GM21515 (cell line): Measurements from ENCODE around the gene NKD1.

ENCODE experiments used
- ATAC-seq: cut with Tn5 transposase; IDR thresholded peaks from one replicate; pipeline ENCODE4 v1.9.1; 2021; ENCODE audit not compliant: unreplicated experiment

Gene NKD1

GRCh38 chr16:50627419-50627818 lies 79.2 kb downstream of the NKD1 start:
- no peak for ATAC-seq

DNA sequence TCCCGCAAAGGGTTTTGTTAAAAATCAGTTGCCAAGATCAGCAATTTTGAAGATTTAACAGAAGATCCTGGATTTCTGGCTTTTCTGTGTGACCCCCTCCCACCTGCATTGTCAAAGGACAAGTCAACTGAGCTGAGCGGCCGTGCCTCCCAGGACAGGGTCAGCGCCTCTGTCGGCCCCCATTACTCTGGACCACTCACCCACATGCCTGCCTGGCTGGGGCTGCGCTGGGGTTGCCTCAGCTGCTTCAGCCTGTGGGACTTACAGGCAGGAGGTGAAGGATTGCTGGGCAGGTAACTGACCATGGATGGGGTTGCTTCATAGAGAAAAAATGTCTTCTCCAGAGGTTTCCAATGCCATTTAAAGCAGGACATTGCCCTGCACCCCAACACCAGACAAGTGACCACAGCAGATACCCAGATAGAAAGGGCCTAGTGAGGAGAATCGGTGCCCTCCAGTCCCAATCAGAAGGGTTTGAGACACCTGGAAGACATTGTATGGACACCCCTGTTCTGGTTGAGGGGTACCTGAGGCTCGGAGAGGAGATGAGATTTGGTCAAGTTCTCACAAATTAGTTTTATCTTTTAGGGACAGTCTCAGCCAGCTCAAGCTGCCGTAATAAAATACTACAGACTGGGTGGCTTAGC lies 80.1 kb downstream of the NKD1 start:
- no peak for ATAC-seq

DNA sequence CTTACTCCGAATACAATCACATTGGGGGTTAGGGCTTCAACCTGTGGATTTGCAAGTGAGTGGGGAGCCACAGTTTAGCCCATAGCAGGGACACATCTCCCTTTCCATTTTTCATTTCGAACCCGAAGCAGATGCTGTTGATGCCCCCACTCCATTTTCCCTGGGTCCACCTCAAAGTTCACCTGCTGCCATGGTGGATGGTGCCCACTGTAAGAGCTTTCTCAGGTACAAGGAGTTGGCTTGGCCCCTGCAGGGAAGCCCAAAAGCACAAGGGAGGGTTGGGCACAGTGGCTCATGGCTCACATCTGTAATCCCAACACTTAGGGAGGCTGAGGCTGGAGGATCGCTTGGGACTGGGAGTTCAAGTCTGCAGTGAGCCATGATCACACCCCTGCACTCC lies 81.1 kb downstream of the NKD1 start:
- no peak for ATAC-seq

DNA sequence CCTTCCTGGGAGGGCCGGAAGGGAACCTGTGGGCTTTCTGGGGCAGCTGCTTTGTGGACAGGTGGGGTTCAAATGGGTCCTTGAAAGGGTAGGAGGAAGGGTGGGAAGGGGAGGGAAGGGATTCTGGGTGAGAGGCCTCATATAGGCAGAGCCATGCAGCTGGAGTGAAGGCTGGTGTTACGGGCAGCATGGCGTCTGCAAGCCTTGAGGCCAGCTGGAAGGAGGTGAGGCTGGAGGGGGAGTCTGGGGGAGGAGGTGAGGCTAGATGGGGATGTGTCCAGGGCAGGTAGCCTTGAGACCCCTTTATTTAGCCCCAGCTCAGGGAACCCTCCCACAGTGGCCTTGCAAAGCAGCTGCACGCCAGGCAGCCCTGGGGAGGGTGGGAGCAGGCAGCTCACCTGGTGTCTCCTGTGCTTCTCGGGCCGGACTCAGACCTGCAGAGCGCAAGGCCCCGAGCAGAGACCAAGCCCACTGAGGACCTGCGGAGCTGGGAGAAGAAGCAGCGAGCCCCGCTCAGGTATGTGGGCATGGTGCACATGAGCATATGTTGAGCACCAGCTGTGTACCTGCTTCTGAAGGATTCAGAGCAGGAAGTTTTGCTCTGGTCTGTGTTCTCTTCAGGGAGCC lies 82.3 kb downstream of the NKD1 start:
- no peak for ATAC-seq

GRCh38 chr16:50631249-50631984 lies 83.2 kb downstream of the NKD1 start:
- no peak for ATAC-seq

DNA sequence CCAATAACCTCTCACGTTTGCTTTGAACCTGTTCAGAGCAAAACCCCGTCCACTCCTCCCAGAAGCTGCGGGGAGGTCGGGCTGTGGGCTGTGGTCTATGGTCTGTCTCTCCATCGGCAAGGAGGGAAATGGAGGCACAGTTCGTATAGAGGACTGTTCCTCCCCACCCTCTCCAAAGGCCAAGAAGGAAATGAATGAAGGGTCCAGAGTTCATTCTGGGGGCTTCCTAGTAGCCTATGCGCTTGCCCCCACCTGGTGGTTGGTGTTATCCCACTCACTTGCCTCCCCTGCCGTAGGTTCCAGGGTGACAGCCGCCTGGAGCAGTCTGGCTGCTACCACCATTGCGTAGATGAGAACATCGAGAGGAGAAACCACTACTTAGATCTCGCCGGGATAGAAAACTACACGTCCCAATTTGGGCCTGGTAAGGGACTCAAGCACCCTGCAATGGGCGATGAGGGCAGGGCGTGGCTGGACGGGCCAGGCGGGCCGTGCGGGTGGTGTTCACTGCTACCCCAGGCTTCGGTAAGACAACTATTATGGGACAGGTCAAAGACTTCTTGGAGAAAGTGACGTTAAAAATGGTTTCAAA lies 83.9 kb downstream of the NKD1 start:
- ATAC-seq, result no peak

- no peak for ATAC-seq
Measured at GRCh38 chr16:50632927-50633800, 85.0 kb downstream of the NKD1 start.

GRCh38 chr16:50634090-50634489 lies 85.9 kb downstream of the NKD1 start:
- no peak for ATAC-seq

DNA sequence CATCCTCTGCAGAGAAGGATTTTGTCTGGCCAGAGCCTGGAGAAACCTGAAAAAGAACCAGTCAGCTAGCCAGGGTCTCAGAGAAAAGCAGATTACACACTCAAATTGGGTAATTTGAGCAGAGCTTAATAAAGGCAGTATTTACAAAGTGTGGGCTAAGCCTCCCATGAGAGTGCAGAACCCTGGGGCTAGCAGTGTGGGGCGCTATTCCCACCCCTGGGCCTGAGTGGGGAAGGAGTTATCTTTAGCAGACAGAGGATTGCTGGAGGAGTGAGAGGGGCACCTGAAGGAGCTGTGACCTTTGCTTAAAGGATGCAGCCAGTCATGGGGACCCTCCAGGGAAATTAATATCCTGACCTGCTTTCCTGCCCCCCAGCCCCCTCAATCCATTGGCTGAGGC lies 86.8 kb downstream of the NKD1 start:
- no peak for ATAC-seq

DNA sequence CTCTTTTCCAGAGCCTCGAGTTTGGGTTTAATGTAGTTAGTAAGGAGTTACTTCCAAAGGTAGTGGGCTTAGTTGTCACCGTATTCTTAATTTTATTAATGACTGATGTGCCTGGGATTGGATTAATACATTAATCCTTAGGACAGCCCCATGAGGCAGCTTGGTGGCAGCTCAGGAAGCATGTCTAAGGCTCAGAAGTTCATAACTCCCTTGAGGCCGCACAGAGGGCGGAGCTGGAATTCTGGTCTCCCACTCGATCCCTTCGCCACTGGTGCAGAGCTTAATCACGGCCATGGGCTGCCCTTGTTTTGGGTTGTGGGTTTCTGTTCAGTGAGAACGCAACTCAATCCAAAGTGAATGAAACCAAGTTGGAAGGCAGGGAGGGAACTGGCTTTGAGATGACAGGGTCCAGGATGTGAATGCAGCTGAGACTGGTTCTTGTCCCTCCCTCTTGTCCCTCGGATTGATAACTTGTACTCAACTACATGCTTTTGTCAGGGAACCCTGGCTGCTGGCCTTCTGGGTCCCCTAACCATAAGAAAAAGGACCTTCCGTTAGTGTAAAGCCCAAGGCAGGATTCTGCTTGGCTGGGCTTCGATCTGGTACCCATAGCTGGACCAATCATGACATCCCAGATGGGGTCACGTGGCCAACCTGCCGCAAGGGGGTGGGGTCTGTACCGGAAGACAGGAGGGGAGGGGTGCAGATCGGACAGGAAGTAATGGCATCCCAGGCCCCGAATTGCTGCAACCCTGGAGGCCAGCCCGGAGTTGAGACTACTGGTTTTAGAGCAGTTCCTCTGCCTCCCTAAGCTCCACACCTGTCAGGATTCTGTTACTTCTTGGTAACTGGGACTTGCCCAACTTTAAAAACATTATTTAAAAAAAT lies 87.6 kb downstream of the NKD1 start:
- ATAC-seq, result no peak

GRCh38 chr16:50636753-50637374 lies 88.7 kb downstream of the NKD1 start:
- ATAC-seq, result no peak

DNA sequence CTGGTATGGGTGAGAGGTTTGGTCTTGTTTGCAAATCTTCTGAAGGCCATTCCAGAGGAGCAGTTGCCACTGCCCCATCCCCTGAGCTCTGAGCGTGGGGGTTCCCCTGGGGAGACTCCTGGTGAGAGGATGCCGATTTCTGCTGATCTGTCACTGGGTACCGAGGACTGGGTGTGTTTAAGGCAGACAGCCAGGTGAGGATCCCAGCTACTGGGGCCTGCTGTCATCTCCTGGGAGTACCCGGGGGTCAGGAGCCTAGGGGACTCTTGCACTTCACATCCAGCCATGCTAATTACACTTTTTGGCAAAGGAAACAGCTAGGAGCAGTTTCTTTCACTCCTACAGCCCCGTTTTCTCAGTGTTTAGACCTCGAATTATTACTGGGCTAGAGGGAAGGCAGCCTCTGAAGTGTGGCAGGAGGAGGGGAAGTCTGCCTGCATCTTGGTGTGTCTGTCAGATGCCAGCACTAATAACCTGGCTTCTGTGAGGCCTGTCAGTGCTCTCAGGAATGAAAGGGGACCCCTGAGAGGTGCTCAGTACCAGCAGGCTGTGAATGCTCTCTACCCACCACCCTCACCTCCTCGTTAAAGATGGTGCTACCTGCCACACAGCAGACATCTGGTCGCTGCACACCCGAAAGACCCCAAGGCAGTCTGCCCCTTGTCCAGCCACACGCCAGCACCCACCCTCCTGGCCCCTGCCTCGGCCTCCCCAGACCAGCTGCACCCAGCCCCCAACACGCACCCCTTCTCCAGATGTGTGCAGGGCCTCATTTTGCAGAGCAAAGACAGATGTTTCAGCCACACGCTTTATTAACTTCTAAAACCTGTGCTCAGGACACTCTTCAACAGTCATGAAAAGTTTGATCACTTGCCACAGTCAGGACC lies 89.8 kb downstream of the NKD1 start:
- ATAC-seq, result no peak

DNA sequence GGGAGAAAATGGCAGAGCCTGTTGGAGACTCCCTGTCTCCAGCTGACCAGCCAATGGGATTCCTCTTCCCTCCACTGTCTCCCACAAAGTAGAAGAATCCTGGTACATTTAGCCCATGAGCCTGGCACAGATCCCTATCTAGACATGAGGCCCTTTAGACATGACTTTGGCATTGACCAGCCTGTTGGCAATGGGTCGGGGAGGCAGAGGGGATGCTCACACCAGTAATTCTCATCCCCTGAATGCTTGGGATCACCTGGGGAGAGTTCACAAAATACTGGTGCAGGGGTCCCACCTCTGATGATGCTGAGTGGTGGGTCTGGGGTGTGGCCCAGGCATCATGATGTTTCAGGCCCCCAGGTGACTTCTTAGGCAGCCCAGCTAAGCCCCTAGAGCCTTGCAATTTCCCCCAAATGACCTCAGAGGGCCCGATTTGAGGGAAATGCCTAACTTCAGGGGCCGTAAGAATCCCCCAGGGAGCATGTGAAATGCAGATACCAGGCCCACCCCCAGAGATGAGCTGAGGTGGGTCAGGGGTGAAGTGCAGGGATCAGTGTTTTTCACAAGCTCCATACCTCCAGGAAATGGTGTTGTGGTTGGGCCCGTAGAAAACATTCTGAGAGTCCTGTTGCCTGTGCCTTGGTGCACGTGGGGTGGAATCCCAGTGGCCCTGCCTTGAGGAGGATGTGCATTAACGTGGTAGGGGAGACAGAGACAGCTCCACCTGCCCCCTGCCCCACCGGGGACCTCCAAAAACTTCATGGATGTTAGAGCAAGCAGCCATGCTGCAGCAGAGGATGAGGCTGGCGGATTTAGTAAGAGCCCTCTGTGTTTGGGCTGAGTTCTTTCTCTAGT lies 90.8 kb downstream of the NKD1 start:
- ATAC-seq, result no peak

- no peak for ATAC-seq
Measured at GRCh38 chr16:50640391-50640790, 92.2 kb downstream of the NKD1 start.

- no peak for ATAC-seq
Measured at GRCh38 chr16:50640919-50641817, 93.0 kb downstream of the NKD1 start.

DNA sequence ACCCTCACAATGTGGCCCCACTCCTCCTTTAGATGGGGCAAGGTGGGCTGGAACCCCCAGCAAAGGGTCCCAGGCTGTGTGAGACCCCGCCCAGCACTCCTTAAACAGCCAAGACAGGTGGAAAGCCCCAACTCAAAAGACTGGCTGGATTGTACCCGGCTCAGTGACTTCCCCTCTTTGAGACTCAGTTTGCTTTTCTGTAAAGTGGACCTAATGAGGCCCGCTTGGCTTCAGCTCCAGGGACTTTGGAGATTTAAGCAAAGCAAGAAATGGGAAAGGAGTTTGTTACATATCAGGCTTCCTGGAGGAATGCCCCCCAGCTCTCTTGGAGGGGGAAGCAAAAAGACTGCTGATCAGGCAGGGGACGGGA lies 93.6 kb downstream of the NKD1 start:
- ATAC-seq, result no peak

GRCh38 chr16:50642349-50642748 lies 94.2 kb downstream of the NKD1 start:
- no peak for ATAC-seq
